Upper lobe of left lung (tissue), 6 donors: ENCODE data around the gene APOL6. TPM values are rescaled to one million over a fixed set of nuclear protein-coding genes. Genes with fewer than 3 reads are reported as not detected.

Source experiments
- ATAC-seq, 2 donors: fragments of 200-7000 bp; cut with Tn5 transposase; one replicate each; pipeline ENCODE4 v1.9.1; 2022; ENCODE audit warnings: mild to moderate bottlenecking in 2 of 2, moderate library complexity in 2 of 2; ENCODE audit not compliant: low FRiP score in 2 of 2
- DNase-seq, 2 donors: peaks; one replicate each; pipeline ENCODE4 v3.0.0-alpha.2; 2019 to 2020
- H3K27ac ChIP-seq, 4 donors: fragments of 200-600 bp; sonication (generic); one replicate each; pipeline ENCODE4 v1.5.1; 2016 to 2019
- H3K27me3 ChIP-seq, 4 donors: fragments of 200-600 bp; sonication (generic); one replicate each; pipeline ENCODE4 v1.5.1; 2017 to 2019
- H3K36me3 ChIP-seq, 4 donors: fragments of 200-600 bp; sonication (generic); one replicate each; pipeline ENCODE4 v1.5.1; 2016 to 2019
- H3K4me1 ChIP-seq, 4 donors: fragments of 200-600 bp; sonication (generic); one replicate each; pipeline ENCODE4 v1.5.1; 2018 to 2019
- H3K4me3 ChIP-seq, 4 donors: fragments of 200-600 bp; sonication (generic); one replicate each; pipeline ENCODE4 v1.5.1; 2017 to 2019; ENCODE audit warnings: mild to moderate bottlenecking in 2 of 4, moderate library complexity in 1 of 4
- H3K9me3 ChIP-seq, 4 donors: fragments of 200-600 bp; sonication (generic); one replicate each; pipeline ENCODE4 v1.5.1; 2018 to 2019
- CTCF ChIP-seq, 6 experiments: fragments of 450-650 bp in 4 of 6; fragments of 200-600 bp in 2 of 6; sonication (generic) in 2 of 6; IDR thresholded peaks; one replicate each; pipeline ENCODE4 v1.5.1; 2016 to 2019; ENCODE audit warnings: antibody characterized with exemption in 6 of 6
- EP300 ChIP-seq, 4 donors: sonication (generic); formaldehyde crosslinking; IDR thresholded peaks; one replicate each; pipeline ENCODE4 v1.5.1; 2017; ENCODE audit warnings: antibody characterized with exemption in 4 of 4, control low read depth in 2 of 4
- POLR2A ChIP-seq, 4 donors: fragments of 450-650 bp; IDR thresholded peaks; one replicate each; pipeline ENCODE4 v1.5.1; 2016 to 2017; ENCODE audit warnings: antibody characterized with exemption in 4 of 4, mild to moderate bottlenecking in 2 of 4
- POLR2AphosphoS5 ChIP-seq, 2 donors: sonication (generic); formaldehyde crosslinking; IDR thresholded peaks; one replicate each; pipeline ENCODE4 v1.5.1; 2017; ENCODE audit warnings: antibody characterized with exemption in 2 of 2
- whole genome bisulfite sequencing, 2 donors: methylation state at CpG; one replicate each; pipeline ENCODE4 v1.1.5; 2017 to 2018; 5-methylcytosine and 5-hydroxymethylcytosine counted together
- total RNA-seq, 6 donors: library from RNA; depleted of rRNA in 4 of 6; stranded (reverse); fragments of >200 nt in 4 of 6; gene quantifications; one replicate each; pipeline versions ENCODE4 v1.1.0 to v1.2.1, GENCODE V29; 2016 to 2021
- donor health status: DM: no; HTN: no; CAD: no; lungs with moderate emphysema.
- donor health status: DM: no; HTN: yes; CAD: no; lungs with severe emphysema.

The APOL6 gene
- total RNA-seq, 6 donors from 2014 or later, result 27.6 to 54.4 (median 30.8) TPM

DNA sequence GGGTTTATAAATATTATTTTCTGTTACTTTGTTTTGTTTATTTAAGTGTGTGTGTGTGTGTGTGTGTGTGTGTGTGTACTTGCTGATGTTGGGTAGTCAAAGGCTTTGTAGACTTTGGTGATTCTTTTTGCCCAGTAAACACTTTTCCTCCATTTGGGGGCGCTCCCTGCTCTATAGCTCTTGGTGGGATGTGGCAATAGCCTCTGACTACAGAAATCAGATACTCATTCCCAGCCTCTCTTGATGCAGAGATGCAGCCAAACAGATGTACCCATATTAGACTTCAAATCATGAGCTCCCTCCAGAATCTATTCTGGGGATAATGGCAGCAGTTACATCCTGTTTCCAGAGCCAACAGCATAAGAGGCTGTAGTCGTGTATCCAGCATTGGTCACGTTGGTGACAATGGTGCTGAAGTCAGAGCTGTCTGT is 36.0 kb downstream of the APOL6 start:
- Histone ChIP-seq H3K4me1 (no peaks in the 10 kb centered on the region), H3K27ac (no peak overlapping the region), H3K27me3 (no peaks in the 10 kb centered on the region), H3K4me3 (no peak overlapping the region), H3K36me3 (no peaks in the 10 kb centered on the region), H3K9me3 (peaks cover 0 to 5% (median 0%) of the 10 kb centered on the region in 4 donors)
- no peak for DNase-seq
- ATAC-seq, result peak in 1 of 2 donors; percentile 23
- TF ChIP-seq EP300 (IDR thresholded peaks at IDR 0.05), result no peak
- no peak for TF ChIP-seq CTCF (IDR thresholded peaks at IDR 0.05)
- no peak for TF ChIP-seq POLR2A (IDR thresholded peaks at IDR 0.05)
- TF ChIP-seq POLR2AphosphoS5 (IDR thresholded peaks at IDR 0.05), result no peak
- 31 to 43% methylated on average over 1 to 3 of the region's 3 CpGs for WGBS, 2 donors

GRCh38 chr22:35684732-35685131 is 36.5 kb downstream of the APOL6 start:
- Histone ChIP-seq H3K27me3 (no peaks in the 10 kb centered on the region), H3K4me3 (no peak overlapping the region), H3K36me3 (no peaks in the 10 kb centered on the region), H3K27ac (no peak overlapping the region), H3K4me1 (no peaks in the 10 kb centered on the region), H3K9me3 (peaks cover 0 to 5% (median 0%) of the 10 kb centered on the region in 4 donors)
- ATAC-seq, result no peak
- TF ChIP-seq POLR2A (IDR thresholded peaks at IDR 0.05) (no peak), POLR2AphosphoS5 (IDR thresholded peaks at IDR 0.05) (no peak), EP300 (IDR thresholded peaks at IDR 0.05) (no peak), CTCF (IDR thresholded peaks at IDR 0.05) (no peak)
- no peak for DNase-seq

DNA sequence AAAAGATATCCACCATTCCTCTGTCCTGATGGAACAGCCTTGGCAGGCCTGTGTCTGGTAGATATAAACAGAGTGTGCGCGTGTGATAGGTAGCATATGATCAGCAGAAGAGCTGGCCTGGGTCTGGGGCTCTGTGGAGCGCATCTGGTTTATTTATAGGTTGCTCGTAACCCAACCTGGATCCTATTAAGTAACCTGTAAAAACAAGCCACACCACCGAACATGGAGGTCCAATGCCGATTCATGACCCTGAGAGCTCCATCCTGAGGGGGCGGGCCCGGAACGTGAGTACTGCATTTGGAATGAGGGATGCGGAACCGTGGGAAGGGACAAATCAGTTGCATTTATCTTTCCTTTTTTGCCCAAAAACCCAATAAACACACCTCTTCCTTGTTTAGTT is 37.5 kb downstream of the APOL6 start:
- no peak overlapping the region for H3K4me3 ChIP-seq
- H3K4me1 ChIP-seq, result no peaks in the 10 kb centered on the region
- H3K27ac ChIP-seq, result no peak overlapping the region
- H3K36me3 ChIP-seq, result no peaks in the 10 kb centered on the region
- no peak for TF ChIP-seq CTCF (IDR thresholded peaks at IDR 0.05)
- no peak for TF ChIP-seq POLR2A (IDR thresholded peaks at IDR 0.05)
- no peak for TF ChIP-seq POLR2AphosphoS5 (IDR thresholded peaks at IDR 0.05)
- TF ChIP-seq EP300 (IDR thresholded peaks at IDR 0.05), result no peak
- ATAC-seq (peak in 1 of 2 donors; percentile 44), DNase-seq (no peak)
- 84 to 86% methylated on average over 11 of the region's 11 CpGs for WGBS, 2 donors
- H3K9me3 ChIP-seq, result peaks cover 0 to 5% (median 0%) of the 10 kb centered on the region in 4 donors
- no peaks in the 10 kb centered on the region for H3K27me3 ChIP-seq

GRCh38 chr22:35686298-35686697 is 38.1 kb downstream of the APOL6 start:
- 81 to 85% methylated on average over 4 of the region's 4 CpGs for WGBS, 2 donors
- Histone ChIP-seq H3K4me1 (no peaks in the 10 kb centered on the region), H3K36me3 (no peaks in the 10 kb centered on the region), H3K4me3 (no peak overlapping the region), H3K27me3 (no peaks in the 10 kb centered on the region), H3K9me3 (peaks cover 0 to 4% (median 0%) of the 10 kb centered on the region in 4 donors), H3K27ac (no peak overlapping the region)
- DNase-seq, result no peak
- ATAC-seq, result no peak
- TF ChIP-seq POLR2A (IDR thresholded peaks at IDR 0.05) (no peak), EP300 (IDR thresholded peaks at IDR 0.05) (no peak), POLR2AphosphoS5 (IDR thresholded peaks at IDR 0.05) (no peak), CTCF (IDR thresholded peaks at IDR 0.05) (no peak)

DNA sequence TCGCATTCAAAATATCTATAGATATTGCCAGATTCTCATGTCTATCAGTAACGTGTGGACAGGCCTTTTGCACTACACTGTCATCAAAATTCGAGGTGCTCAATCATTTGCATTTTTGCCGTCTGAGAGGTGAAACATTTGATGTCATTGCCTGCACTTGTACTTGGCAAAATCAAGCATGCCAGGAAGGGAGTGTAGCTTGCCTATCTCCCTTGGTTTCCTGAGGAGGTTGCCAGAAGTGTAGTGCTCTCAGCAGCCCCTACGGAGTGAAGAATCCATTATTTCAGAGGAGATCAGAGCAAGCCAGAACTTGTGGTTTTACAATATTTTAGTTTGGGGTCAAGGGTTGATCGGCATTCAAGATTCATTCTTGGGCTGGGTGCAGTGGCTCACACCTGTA is 39.2 kb downstream of the APOL6 start:
- TF ChIP-seq CTCF (IDR thresholded peaks at IDR 0.05), result no peak
- TF ChIP-seq POLR2A (IDR thresholded peaks at IDR 0.05), result no peak
- ATAC-seq, result no peak

More for the DNA sequence above, 39.2 kb downstream of the APOL6 start:
- Histone ChIP-seq H3K4me1 (no peaks in the 10 kb centered on the region), H3K4me3 (no peak overlapping the region), H3K36me3 (no peaks in the 10 kb centered on the region), H3K9me3 (no peaks in the 10 kb centered on the region), H3K27me3 (no peaks in the 10 kb centered on the region), H3K27ac (no peak overlapping the region)
- DNase-seq, result no peak
- 75 to 82% methylated on average over 6 of the region's 6 CpGs for WGBS, 2 donors
